Measurements from ENCODE around the gene USP53.
"Not testable (repeated sequence)": the region's sequence is repeated elsewhere in the genome, so short reads cannot be mapped to it uniquely, and the experiment has no call there.

Gene USP53

DNA sequence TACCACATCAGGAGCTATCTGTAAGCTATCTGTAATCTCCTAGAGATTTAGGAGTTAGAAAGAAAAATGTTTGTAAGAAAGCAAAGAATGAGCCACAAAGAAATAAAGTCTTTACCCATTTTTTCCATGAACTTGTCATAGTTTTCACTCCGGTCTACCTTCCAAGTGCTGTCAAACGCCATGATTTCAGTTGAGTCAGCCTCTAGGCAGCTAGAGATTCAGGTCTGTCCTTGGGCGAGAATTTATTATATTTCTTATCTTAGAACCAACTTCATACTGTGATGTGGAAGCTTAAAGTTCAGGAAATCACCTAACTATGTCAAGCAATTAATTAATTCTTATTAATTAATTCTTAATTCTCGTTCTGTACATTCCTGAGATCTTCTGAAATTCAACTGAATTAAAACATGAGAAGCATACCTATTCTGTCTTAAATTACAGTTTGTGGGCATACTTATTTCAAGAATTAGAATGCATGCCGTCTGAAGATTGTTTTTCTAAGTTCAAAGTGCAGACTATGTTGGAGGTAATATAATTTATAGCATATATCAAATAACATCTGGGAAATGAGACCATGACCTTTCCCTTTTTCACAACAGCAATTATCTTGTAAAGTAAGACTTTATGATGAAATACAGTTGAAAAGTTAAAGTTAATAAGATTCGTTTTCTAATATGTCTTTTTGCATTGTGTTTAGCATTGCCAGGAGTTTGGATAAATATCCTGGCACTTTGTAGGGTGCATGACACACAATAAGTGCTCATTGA, 109.6 kb downstream of the USP53 start, which contains the start of gene FABP2:
Gene FABP2 (minus strand): TSS at position 218 of the 767 bp plus-strand sequence. CDS start 36 bp downstream, at position 182.
- no peak for DNase-seq (ENCODE audit: low read depth, low spot score)
- no peak within 1 kb of the TSS for H3K4me3 ChIP-seq (ENCODE audit: low read depth, low read length)
- TF ChIP-seq, protein P1, sequence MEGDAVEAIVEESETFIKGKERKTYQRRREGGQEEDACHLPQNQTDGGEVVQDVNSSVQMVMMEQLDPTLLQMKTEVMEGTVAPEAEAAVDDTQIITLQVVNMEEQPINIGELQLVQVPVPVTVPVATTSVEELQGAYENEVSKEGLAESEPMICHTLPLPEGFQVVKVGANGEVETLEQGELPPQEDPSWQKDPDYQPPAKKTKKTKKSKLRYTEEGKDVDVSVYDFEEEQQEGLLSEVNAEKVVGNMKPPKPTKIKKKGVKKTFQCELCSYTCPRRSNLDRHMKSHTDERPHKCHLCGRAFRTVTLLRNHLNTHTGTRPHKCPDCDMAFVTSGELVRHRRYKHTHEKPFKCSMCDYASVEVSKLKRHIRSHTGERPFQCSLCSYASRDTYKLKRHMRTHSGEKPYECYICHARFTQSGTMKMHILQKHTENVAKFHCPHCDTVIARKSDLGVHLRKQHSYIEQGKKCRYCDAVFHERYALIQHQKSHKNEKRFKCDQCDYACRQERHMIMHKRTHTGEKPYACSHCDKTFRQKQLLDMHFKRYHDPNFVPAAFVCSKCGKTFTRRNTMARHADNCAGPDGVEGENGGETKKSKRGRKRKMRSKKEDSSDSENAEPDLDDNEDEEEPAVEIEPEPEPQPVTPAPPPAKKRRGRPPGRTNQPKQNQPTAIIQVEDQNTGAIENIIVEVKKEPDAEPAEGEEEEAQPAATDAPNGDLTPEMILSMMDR (IDR thresholded peaks at IDR 0.05; ENCODE audit: low read depth, low read length): no peak
- in situ Hi-C loops (cut with HindIII; ENCODE audit: low sequenced_read_pairs): no loop called here

DNA sequence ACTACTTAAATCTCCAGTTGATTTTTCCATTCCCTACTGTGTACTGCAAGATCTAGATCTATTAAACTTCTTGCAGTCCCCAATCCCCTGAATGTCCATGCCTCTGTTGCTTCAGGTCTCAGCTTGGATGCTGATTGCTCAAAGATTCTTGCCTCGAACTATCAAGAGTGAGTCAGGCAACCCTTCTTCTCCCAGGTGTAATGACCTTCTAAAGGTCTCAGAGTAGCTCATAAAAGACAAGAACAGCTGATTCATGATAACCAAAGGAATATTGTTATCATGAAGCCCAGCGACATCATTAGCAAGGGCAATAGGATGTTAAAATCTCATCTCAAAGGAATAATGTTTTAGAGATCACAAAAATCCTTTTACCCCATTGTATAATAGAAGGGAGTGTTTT, 116.2 kb downstream of the USP53 start:
- in situ Hi-C loops (cut with HindIII; ENCODE audit: low sequenced_read_pairs): no loop called here
- H3K4me3 ChIP-seq (ENCODE audit: low read depth, low read length): no peak overlapping the region
- TF ChIP-seq, protein P1 (IDR thresholded peaks at IDR 0.05; ENCODE audit: low read depth, low read length): no peak
- no peak for DNase-seq (ENCODE audit: low read depth, low spot score)

DNA sequence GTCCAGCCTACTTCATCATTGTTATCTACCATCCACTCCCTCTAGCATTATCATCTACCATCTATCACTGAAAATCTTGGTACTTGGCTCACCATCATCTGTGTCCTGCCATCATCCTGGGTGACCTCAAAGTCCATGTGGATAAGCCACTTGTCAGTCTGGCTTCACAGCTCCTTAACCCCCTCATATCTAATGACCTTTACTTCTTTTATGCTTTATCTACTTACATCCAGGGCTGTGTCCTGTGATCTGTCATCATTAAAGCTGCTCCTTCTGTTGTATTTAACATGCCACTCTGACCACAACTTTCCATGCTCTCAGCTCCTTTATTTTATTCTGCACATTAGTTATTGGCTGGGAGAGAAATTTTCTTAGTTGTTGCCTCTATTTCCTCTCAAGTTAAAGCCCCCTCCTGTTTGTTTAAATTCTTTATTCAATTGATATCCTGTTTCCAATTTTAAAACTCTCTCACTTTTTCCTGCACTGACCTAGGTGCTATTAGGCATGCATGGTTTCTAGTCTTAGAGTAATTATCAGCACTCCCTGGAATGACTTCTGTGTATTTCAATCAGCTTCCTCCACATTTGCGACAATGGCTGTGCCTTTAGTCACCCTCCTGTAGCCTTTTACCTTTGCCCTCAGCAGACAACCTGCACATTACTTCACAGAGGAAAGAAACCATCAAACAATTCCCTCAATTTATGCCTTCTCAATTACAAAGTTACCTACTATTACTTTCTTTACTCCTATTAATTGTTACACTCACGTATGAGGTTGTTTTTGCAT, 117.5 kb downstream of the USP53 start:
- TF ChIP-seq, protein P1 (IDR thresholded peaks at IDR 0.05; ENCODE audit: low read depth, low read length): no peak
- no peak for DNase-seq (ENCODE audit: low read depth, low spot score)

DNA sequence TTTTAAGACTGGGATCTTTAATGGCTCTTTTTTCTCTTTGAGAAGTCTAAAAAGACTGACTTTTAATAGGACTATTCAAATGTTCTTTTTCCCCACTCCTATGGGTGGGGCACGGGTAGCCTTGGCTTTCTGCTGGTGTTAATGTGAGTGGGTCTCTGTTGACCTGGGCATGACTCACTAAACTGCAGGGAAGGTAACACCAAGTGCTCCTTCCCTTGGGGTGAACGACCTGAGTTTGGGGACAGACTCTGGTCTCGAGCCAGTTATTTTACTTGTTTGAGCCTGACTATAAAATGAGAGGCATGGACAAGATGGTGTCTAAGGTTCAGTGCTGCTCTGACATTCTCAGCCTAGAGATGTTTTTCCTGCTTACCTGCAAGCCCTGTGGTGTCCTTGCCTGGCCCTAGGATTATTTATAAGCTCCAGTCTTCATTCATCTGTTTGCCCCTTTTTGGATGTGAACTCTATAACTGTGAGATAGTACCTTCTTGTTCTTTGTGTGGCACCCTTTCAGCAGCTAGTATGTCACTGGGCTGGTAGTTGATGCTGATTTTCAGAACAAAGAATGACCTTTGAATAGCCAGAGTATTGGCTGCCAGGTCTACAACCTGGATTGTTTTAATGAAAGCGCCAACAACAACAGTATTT, 123.9 kb downstream of the USP53 start:
- in situ Hi-C loops (cut with HindIII; ENCODE audit: low sequenced_read_pairs); H3K4me3 ChIP-seq (ENCODE audit: low read depth, low read length); DNase-seq (ENCODE audit: low read depth, low spot score): not testable (repeated sequence)

More for the DNA sequence above, 117.5 kb downstream of the USP53 start:
- no peak overlapping the region for H3K4me3 ChIP-seq (ENCODE audit: low read depth, low read length)
- in situ Hi-C loops (cut with HindIII; ENCODE audit: low sequenced_read_pairs): no loop called here

DNA sequence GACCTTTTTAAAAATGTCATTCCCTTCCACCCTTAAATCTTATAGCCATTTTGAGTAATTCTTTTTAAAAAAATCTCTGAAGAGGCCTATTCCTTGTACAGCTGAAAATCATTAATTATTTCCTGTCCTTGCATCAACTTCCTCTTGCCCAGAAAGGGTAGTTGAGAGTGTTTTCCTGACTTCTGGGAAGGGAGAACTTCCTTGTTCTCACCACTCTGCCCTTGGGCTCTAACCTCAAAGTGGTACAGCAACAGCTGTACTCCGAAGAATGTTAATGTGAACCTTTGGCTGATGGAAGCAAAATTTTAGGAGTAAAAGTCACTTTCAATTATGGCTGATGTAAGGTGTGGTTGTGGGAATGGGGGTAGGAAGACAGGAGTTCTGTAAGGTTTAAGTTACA, 124.5 kb downstream of the USP53 start:
- TF ChIP-seq, protein P1 (IDR thresholded peaks at IDR 0.05; ENCODE audit: low read depth, low read length): no peak
- no peak for DNase-seq (ENCODE audit: low read depth, low spot score)
- no peak overlapping the region for H3K4me3 ChIP-seq (ENCODE audit: low read depth, low read length)
- in situ Hi-C loops (cut with HindIII; ENCODE audit: low sequenced_read_pairs): no loop called here

DNA sequence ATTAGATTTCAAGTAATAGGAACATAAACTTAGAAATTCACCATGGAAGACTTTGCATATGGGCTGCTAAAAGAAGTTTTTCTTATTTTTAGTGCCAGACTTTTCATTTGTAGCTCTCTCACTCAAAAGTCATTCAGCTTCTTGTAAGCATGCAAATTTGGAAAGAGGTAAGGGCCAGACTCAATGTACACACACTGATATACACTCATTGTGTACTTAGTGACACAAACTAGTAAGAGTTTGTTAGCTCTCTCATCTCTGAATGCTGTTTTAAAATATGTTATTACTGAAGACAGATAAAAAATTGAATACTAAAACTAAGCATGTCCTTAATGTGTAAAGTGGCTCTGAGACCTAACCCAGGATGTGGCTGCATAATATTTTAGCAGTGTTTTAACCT, 127.4 kb downstream of the USP53 start:
- DNase-seq (ENCODE audit: low read depth, low spot score); H3K4me3 ChIP-seq (ENCODE audit: low read depth, low read length); in situ Hi-C loops (cut with HindIII; ENCODE audit: low sequenced_read_pairs): not testable (repeated sequence)

DNA sequence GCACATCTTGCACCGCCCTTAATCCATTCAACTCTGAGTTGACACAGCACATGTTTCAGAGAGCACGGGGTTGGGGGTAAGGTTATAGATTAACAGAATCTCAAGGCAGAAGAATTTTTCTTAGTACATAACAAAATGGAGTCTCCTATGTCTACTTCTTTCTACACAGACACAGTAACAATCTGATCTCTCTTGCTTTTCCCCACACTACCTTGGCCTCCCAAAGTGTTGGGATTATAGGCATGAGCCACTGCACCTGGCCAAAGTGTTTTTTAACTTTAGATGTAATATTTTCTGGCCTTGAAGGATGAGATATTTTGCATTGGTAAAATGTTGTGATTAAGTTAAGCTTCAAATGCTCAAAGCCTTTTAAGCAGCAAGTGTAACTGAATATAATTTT, 130.8 kb downstream of the USP53 start:
- H3K4me3 ChIP-seq (ENCODE audit: low read depth, low read length); DNase-seq (ENCODE audit: low read depth, low spot score); in situ Hi-C loops (cut with HindIII; ENCODE audit: low sequenced_read_pairs): not testable (repeated sequence)
